Activated CD8-positive, alpha-beta memory T cell treated with anti-CD3 and anti-CD28 coated beads for 4 hours (primary cell): ENCODE data around the gene ARHGEF9.
"Not testable (repeated sequence)": the region's sequence is repeated elsewhere in the genome, so short reads cannot be mapped to it uniquely, and the experiment has no call there.

Source experiments
- DNase-seq, 2 donors: peaks; one replicate each; pipeline ENCODE4 v3.0.0-alpha.2; 2020; ENCODE audit warnings: low read depth in 2 of 2

ARHGEF9 gene

GRCh38 chrX:63658920-63659319 is 126.1 kb downstream of the ARHGEF9 start:
- DNase-seq, result no peak

DNA sequence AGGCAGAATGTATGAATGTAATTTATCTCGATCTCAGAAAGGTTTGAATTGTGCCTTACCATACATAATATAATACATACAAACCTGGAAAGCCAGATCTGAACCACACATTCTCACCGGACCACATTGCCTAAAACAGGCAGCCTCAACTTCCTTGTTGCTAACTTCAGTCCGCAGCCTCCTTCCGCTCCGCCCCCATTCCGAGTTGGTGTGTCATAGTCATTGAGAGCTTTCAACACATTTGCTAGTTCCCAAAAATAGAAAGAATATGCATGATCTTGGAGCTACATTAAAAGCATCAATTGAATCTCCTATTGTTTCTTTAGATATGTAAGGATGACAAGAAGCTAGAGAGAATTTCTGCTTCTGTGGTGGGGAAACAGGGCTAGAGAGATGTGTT is 127.2 kb downstream of the ARHGEF9 start:
- DNase-seq, result no peak

GRCh38 chrX:63656871-63657580 is 128.0 kb downstream of the ARHGEF9 start:
- DNase-seq, result no peak

DNA sequence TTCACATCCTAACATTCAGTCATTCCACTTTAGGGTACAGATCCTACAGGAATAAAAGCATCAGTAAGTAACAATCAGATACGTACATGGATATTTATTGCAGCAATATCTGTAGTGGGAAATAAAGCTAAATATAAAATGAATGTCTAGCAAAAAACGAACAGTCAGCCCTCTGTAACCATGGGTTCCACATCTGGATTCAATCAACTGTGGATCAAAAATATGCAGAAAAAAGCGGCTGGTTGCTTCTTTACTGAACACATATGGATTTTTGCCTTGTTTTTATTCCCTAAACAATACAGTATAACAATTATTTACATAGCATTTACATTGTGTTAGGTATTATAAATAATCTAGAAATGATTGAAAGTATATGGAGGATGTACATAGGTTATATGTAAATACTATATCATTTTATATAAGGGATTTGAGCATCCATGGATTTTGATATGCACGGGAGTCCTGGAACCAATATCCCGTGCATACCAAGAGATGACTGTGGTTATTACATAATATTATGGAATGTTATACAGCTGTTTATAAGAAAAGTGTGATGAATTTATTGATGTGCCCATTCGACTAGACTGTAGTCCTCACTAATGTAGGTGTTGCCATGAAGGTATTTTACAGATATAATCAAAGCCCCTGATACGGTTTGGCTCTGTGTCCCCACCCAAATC is 132.8 kb downstream of the ARHGEF9 start:
- no peak for DNase-seq

- DNase-seq, result not testable (repeated sequence)
These were observed 139.3 kb downstream of the ARHGEF9 start for GRCh38 chrX:63645748-63646147.

DNA sequence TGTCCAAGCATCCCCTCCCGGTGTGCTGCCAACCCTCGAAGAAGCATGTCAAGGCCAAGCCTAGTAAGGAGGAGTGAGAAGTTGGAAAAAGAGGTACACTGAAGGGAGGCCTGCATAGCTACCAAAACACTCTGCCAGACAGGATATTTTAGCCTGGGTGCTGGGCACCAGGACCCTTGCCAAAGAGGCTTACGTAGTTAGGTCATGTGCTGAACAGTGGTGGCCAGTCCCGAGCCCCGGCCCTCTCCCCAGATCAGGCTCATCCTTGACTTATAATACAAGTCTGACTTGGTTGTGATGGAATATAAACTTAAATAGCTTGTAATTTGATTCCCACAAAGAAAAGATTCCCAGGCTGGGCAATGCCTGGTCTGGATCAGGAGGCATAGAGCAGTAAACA is 149.3 kb downstream of the ARHGEF9 start:
- DNase-seq, result no peak

GRCh38 chrX:63613531-63614028 is 171.4 kb downstream of the ARHGEF9 start:
- DNase-seq, result no peak

DNA sequence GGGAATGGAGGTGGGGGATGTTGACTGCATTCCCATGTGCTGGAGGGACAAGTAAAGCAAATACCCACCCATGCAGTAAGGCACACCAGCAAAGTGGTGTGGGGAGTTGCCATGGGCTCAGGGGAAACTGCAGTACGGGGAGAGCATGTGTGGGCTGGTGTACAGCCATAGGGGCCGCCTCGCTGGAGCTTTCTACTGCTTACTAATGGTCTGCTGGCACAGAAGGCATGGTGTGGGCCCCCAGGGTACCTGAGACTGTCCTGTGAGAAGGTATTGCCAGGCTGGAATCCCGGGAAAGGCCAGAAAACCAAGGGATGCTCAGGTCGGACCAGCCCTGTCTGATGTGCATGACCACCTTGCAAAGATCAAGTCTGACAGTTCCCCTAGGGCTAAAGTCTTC is 199.1 kb downstream of the ARHGEF9 start:
- DNase-seq, result no peak
